GM12878 (cell line): Measurements from ENCODE around the gene HAUS6. TPM values are rescaled to one million over a fixed set of nuclear protein-coding genes. Genes with fewer than 3 reads are reported as not detected.

Experiments used
- ATAC-seq: fragments of 200-7000 bp; cut with Tn5 transposase; 3 replicates; pipeline ENCODE4 v1.9.1; 2020; ENCODE audit warnings: mild to moderate bottlenecking, moderate library complexity
- BruUV-seq: library from RNA; stranded (reverse); fragments of 400-500 nt; replicated peaks from 2 replicates; lab custom pipeline; 2021; lab: Mats Ljungman, UMichigan
- CTCF ChIA-PET: fragments of 300-600 bp; sonication (Branson Sonifier 250); formaldehyde crosslinking; extraction: SDS; loops from one replicate; lab custom pipeline; 2021; ENCODE audit warnings: inconsistent platforms; lab: Yijun Ruan, JAX
- POLR2A ChIA-PET: fragments of 350-600 bp; formaldehyde crosslinking; extraction: SDS; loops from one replicate; lab custom pipeline; 2021; ENCODE audit warnings: inconsistent platforms; lab: Charles Lee
- RAD21 ChIA-PET: fragments of 300-600 bp; sonication (Branson Sonifier 250); formaldehyde crosslinking; loops from one replicate; lab custom pipeline; 2023; ENCODE audit warnings: antibody characterized with exemption; ENCODE audit not compliant: unreplicated experiment; lab: Charles Lee
- SMC1A ChIA-PET: fragments of 300-600 bp; sonication (Branson Sonifier 250); formaldehyde crosslinking; loops from one replicate; lab custom pipeline; 2023; ENCODE audit not compliant: unreplicated experiment, uncharacterized antibody; lab: Charles Lee
- DNase-seq: peaks from one replicate; pipeline ENCODE4 v3.0.0-alpha.2; 2011; ENCODE audit warnings: low read depth, low spot score
- FAIRE-seq: peaks from 3 replicates; lab custom pipeline; 2011; peaks lifted over from hg19 to GRCh38; lab: Jason Lieb, UNC
- H2AFZ ChIP-seq: 2 replicates; pipeline ENCODE4 v1.6.0; 2011; ENCODE audit warnings: low read depth, low read length, control low read depth; ENCODE audit not compliant: control insufficient read depth
- H3K27ac ChIP-seq: 2 replicates; pipeline ENCODE4 v1.5.1; 2011; ENCODE audit warnings: control low read depth; ENCODE audit not compliant: control insufficient read depth, insufficient read depth
- H3K27me3 ChIP-seq, 2 experiments: replicated peaks in 1 of 2; 2 replicates each; pipeline versions ENCODE4 v1.6.0 to v1.6.1; 2011; ENCODE audit warnings: low read length in 1 of 2; ENCODE audit not compliant: control insufficient read depth in 2 of 2, insufficient read depth in 2 of 2
- H3K36me3 ChIP-seq, 2 experiments: 2 replicates each; pipeline ENCODE4 v1.5.1; 2011; ENCODE audit warnings: low read length in 1 of 2; ENCODE audit not compliant: control insufficient read depth in 2 of 2, insufficient read depth in 2 of 2
- H3K4me1 ChIP-seq: 2 replicates; pipeline ENCODE4 v1.6.1; 2011; ENCODE audit warnings: mild to moderate bottlenecking, low read length, moderate library complexity, mixed read lengths; ENCODE audit not compliant: control insufficient read depth, insufficient read depth
- H3K4me2 ChIP-seq: 2 replicates; pipeline ENCODE4 v1.6.0; 2011; ENCODE audit warnings: control low read depth; ENCODE audit not compliant: control insufficient read depth, insufficient read depth
- H3K4me3 ChIP-seq: fragments of 200-600 bp; sonication (generic); 2 replicates; pipeline ENCODE4 v1.5.1; 2016
- H3K79me2 ChIP-seq: 2 replicates; pipeline ENCODE4 v1.6.0; 2011; ENCODE audit warnings: low read length; ENCODE audit not compliant: control insufficient read depth, insufficient read depth
- H3K9ac ChIP-seq: 2 replicates; pipeline ENCODE4 v1.8.0; 2011; ENCODE audit warnings: low read length, control low read depth, mixed read lengths; ENCODE audit not compliant: control insufficient read depth, insufficient read depth
- H3K9me3 ChIP-seq: replicated peaks from 3 replicates; pipeline ENCODE4 v1.5.1; 2011; ENCODE audit warnings: mild to moderate bottlenecking, low read length; ENCODE audit not compliant: control insufficient read depth, insufficient read depth
- H4K20me1 ChIP-seq: 2 replicates; pipeline ENCODE4 v1.6.0; 2011; ENCODE audit not compliant: control insufficient read depth, insufficient read depth
- BCL11A ChIP-seq: IDR thresholded peaks from 2 replicates; pipeline ENCODE4 v1.6.1; 2011; ENCODE audit warnings: low read depth, low read length
- BCL3 ChIP-seq: IDR thresholded peaks from 2 replicates; pipeline ENCODE4 v1.6.1; 2011; ENCODE audit warnings: borderline replicate concordance, low read depth, mild to moderate bottlenecking, moderate library complexity, low read length; ENCODE audit not compliant: insufficient read depth, poor library complexity, severe bottlenecking
- CREM ChIP-seq: IDR thresholded peaks from 2 replicates; pipeline ENCODE4 v1.6.1; 2014; ENCODE audit warnings: antibody characterized with exemption, low read depth
- DPF2 ChIP-seq: fragments of 450-650 bp; IDR thresholded peaks from 2 replicates; pipeline ENCODE4 v1.6.1; 2017; ENCODE audit warnings: mild to moderate bottlenecking
- EP300 ChIP-seq, 2 experiments: fragments of 150-350 bp in 1 of 2; IDR thresholded peaks; 2 replicates each; pipeline ENCODE4 v1.6.1; 2011 to 2012; ENCODE audit warnings: low read depth in 2 of 2, low read length in 2 of 2, borderline replicate concordance in 1 of 2, improper control_type of control experiment in 1 of 2, inconsistent platforms in 1 of 2; ENCODE audit not compliant: control insufficient read depth in 1 of 2
- ESRRA ChIP-seq: IDR thresholded peaks from 2 replicates; pipeline ENCODE4 v1.6.1; 2012; ENCODE audit warnings: mild to moderate bottlenecking, low read length, improper control_type of control experiment
- EZH2 ChIP-seq: IDR thresholded peaks from 2 replicates; pipeline ENCODE4 v1.6.1; 2012; ENCODE audit warnings: low read depth, mild to moderate bottlenecking, control low read depth, inconsistent platforms, low read length, borderline replicate concordance; ENCODE audit not compliant: control insufficient read depth
- FOXM1 ChIP-seq: IDR thresholded peaks from 2 replicates; pipeline ENCODE4 v1.6.1; 2012; ENCODE audit warnings: low read depth, mild to moderate bottlenecking, inconsistent platforms, low read length, moderate library complexity
- KAT2A ChIP-seq: conservative IDR thresholded peaks from 2 replicates; pipeline ENCODE4 v1.6.1; 2011; ENCODE audit warnings: low read depth, low read length; ENCODE audit not compliant: control insufficient read depth
- MLLT1 ChIP-seq: fragments of 450-650 bp; IDR thresholded peaks from 2 replicates; pipeline ENCODE4 v1.6.1; 2016; ENCODE audit warnings: mild to moderate bottlenecking
- NFIC ChIP-seq: IDR thresholded peaks from 2 replicates; pipeline ENCODE4 v1.6.1; 2012; ENCODE audit warnings: low read depth, mild to moderate bottlenecking, inconsistent platforms, low read length, moderate library complexity
- RAD51 ChIP-seq: fragments of 450-650 bp; IDR thresholded peaks from 2 replicates; pipeline ENCODE4 v1.6.1; 2016; ENCODE audit warnings: moderate library complexity, mild to moderate bottlenecking, inconsistent platforms
- RELB ChIP-seq: fragments of 450-650 bp; IDR thresholded peaks from 2 replicates; pipeline ENCODE4 v1.6.1; 2017; ENCODE audit warnings: low read depth, mild to moderate bottlenecking, moderate library complexity
- RFX5 ChIP-seq: IDR thresholded peaks from 2 replicates; pipeline ENCODE4 v1.6.1; 2011; ENCODE audit warnings: low read depth, low read length, improper control_type of control experiment
- RUNX3 ChIP-seq: IDR thresholded peaks from 2 replicates; pipeline ENCODE4 v1.6.1; 2012; ENCODE audit warnings: low read length, inconsistent platforms
- STAT3 ChIP-seq: IDR thresholded peaks from 2 replicates; pipeline ENCODE4 v1.6.1; 2011; ENCODE audit warnings: low read depth, low read length, improper control_type of control experiment
- TCF7 ChIP-seq: IDR thresholded peaks from 2 replicates; pipeline ENCODE4 v1.6.1; 2014; ENCODE audit warnings: antibody characterized with exemption, borderline replicate concordance
- WGBS: methylation state at CpG from one replicate; pipeline ENCODE4 v1.1.6; 2016; ENCODE audit warnings: low lambda C conversion rate; ENCODE audit not compliant: insufficient replicate concordance, insufficient coverage; ENCODE audit errors: missing lambda C conversion rate; 5-methylcytosine and 5-hydroxymethylcytosine counted together
- in situ Hi-C: fragments of 300-500 bp; cut with MboI; formaldehyde crosslinking; loops from 9 replicates; pipeline ENCODE4 v1.14.3; 2018; ENCODE audit warnings: mixed read lengths
- intact Hi-C: fragments of 100-400 bp; cut with micrococcal nuclease; formaldehyde crosslinking; loops from one replicate; pipeline ENCODE4 v1.14.2; 2022; ENCODE audit not compliant: unreplicated experiment
- polyA plus RNA-seq, 11 experiments: library from polyadenylated mRNA; depleted of rRNA in 4 of 11; unstranded in 6 of 11; stranded (reverse) in 5 of 11; fragments of >200 nt; fragmentation: Nextera tagmentation in 4 of 11; fragmentation: Illumina TruSeq in 1 of 11; extraction: Ambion mirVana in 4 of 11; extraction: Trizol in 1 of 11; gene quantifications; 1 replicate in 1 of 11; 2 replicates in 10 of 11; pipeline versions ENCODE4 v1.2.1 to v1.2.3, GENCODE V29; 2011 to 2016; ENCODE audit warnings: inconsistent platforms in 2 of 11, missing spikeins in 2 of 11, low read depth in 1 of 11
- total RNA-seq, 4 experiments: library from RNA; depleted of rRNA in 3 of 4; stranded (reverse); fragments of >200 nt in 3 of 4; fragmentation: Illumina TruSeq in 1 of 4; extraction: Trizol in 1 of 4; gene quantifications; 2 replicates each; pipeline versions ENCODE4 v1.2.1 to v1.2.3, GENCODE V29; 2013 to 2021

Gene HAUS6
- total and polyA plus RNA-seq, 10 of the 15 experiments (the other 5 are each of a cell fraction or from before 2014, with no cell fraction given): 7.1 to 26.8 (median 16.0) TPM

GRCh38 chr9:19074836-19075235, 27.9 kb downstream of the HAUS6 start (continued):
- TF ChIP-seq MLLT1 (no peak), NFIC (no peak)
- TF ChIP-seq, all 136 proteins: peak for 0

GRCh38 chr9:19074229-19074628, 28.5 kb downstream of the HAUS6 start:
- ChIA-PET RAD21 (no interaction called here), SMC1A (interaction anchor here (1.0 to 2.3 kb wide), 4 partner anchors 13 to 159 kb away, joined by 3 to 9 read pairs (median 4); no protein-coding TSS in a partner anchor), CTCF (interaction anchor here (0.6 to 1.1 kb wide), 3 partner anchors 11 to 86 kb away, joined by 3 to 4 read pairs (median 4); no protein-coding TSS in a partner anchor), POLR2A (no interaction called here)
- ATAC-seq (no peak), FAIRE-seq (no peak), DNase-seq (no peak)
- no peak overlapping the region for H2AFZ ChIP-seq
- no peaks in the 10 kb centered on the region for H4K20me1 ChIP-seq
- in situ Hi-C loops: no loop called here
- H3K27me3 ChIP-seq: no peaks in the 10 kb centered on the region
- H3K9ac ChIP-seq: no peak overlapping the region
- no peak overlapping the region for H3K4me3 ChIP-seq
- no peak overlapping the region for H3K4me2 ChIP-seq
- intact Hi-C loops: no loop called here
- no peak overlapping the region for H3K27ac ChIP-seq
- BruUV-seq: no TSS peak
- peaks cover 11 to 19% of the 10 kb centered on the region in 2 experiments for H3K36me3 ChIP-seq
- H3K9me3 ChIP-seq: no peaks in the 10 kb centered on the region; the same call in 2 of the 3 replicates
- no peaks in the 10 kb centered on the region for H3K4me1 ChIP-seq
- WGBS: 93% methylated on average over 2 of the region's 2 CpGs
- no peaks in the 10 kb centered on the region for H3K79me2 ChIP-seq
- no peak for TF ChIP-seq RAD51
- no peak for TF ChIP-seq EP300 (IDR thresholded peaks at IDR 0.05; ENCODE audit: borderline replicate concordance in 1 of 2, control insufficient read depth in 1 of 2, low read depth in 2 of 2, low read length in 2 of 2)
- TF ChIP-seq RUNX3: no peak
- TF ChIP-seq DPF2: no peak
- no peak for TF ChIP-seq ESRRA
- TF ChIP-seq TCF7: no peak
- no peak for TF ChIP-seq FOXM1
- no peak for TF ChIP-seq RFX5
- TF ChIP-seq BCL3: no peak
- no peak for TF ChIP-seq KAT2A
- no peak for TF ChIP-seq CREM
- TF ChIP-seq BCL11A: no peak
- TF ChIP-seq STAT3: no peak
- TF ChIP-seq RELB: no peak
- TF ChIP-seq EZH2: no peak
